ENCODE data around the gene PSMB10. TPM values are rescaled to one million over a fixed set of nuclear protein-coding genes. Genes with fewer than 3 reads are reported as not detected.
A peak's percentile ranks its signal among the peaks of the same experiment; 100 is the strongest.
"Not testable (repeated sequence)": the region's sequence is repeated elsewhere in the genome, so short reads cannot be mapped to it uniquely, and the experiment has no call there.

Gene PSMB10
- total RNA-seq: 68.8 TPM

DNA sequence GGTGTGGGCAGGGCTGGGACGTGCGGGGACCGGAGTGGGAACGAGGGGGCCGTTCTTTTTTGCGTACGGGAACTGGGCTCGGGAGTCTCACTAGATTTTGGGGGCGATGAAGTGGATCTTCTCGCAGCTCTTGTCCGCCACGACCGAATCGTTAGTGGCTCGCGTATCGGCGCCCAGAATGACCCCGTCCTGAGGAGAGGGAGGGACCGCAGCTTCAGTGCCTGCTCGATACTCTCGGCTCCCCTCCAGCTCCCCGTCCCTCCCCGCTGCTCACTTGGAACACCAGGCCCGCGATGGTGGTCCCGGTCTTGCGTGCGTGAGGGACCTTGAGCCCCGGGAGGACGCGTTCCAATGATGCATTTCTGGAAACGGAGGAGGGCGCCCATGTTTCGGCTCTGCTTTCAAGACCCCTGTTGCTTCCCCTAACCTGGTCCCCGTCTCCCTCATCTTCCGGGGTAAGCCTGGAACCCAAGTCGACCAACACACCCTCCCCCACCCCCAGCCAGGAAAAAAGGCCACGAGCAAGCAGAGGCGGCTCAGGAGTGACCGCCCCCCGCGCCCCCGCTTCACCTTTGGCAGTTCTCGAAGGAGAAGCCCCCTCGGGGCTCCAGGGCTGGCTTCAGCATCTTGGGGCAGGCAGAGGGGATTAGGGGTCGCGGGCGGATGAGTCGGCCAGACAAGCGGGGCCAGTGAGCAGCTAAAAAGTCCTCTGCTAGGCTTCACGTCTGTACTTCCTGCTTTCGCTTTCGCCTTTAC is at the start of gene PSMB10:
Gene PSMB10 (minus strand): TSS at position 727 of the 756 bp plus-strand sequence. CDS start 101 bp downstream, at position 626.
- DNase-seq (ENCODE audit: low spot score): no peak

DNA sequence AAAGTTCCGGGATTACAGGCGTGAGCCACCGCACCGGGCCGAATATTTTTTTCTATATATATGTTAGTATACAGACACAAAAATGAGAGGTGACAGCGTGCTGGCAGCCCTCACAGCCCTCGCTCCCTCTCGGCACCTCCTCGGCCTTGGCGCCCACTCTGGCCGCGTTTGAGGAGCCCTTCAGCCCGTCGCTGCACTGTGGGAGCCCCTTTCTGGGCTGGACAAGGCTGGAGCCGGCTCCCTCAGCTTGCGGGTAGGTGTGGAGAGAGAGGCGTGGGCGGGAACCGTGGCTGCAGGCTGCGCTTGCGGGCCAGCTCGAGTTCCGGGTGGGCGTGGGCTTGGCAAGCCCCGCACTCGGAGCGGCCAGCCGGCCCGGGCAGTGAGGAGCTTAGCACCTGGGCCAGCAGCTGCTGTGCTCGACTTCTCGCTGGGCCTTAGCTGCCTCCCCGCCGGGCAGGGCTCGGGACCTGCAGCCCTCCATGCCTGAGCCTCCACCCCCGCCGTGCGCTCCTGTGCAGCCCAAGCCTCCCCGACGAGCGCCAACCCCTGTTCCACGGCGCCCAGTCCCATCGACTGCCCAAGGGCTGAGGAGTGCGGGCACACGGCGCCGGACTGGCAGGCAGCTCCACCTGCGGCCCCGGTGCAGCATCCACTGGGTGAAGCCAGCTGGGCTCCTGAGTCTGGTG is 45.5 kb upstream of the PSMB10 start:
- no peak for DNase-seq (ENCODE audit: low spot score)

DNA sequence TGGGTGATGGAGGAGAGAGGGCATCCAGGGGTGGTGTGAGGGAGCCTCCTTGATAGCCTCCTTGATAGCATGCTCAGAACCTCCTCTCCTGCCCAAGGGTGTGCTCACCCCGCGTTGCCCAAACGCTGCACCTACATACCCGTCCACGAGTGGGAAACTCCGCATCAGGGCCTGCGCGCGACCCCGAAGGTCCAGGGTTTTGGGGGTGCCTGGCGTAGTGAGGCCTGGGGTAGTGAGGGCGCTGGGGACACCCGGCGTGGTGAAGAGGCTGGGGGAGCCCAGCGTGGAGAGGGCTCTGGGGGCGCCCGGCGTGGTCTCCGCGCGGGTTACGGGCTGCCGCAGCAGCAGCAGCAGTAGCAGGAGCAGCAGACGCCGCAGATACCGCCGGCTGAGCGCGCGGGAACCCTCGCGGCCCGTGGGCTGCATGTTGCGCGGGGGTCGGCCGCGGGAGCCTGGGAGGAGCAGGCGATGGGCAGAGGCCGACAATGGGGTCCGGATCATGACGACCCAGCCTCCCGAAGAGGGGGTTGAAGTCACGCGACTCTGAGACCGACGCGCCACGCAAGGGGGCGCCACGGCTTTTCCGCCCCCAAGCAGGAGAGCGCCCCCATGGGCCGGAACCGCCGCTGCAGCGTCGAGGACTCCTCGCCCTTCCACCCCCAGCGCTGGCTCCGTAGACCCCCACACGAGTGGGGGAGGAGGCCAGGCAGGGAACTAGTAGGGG is 43.5 kb upstream of the PSMB10 start, which contains the start of gene DPEP3:
Gene DPEP3 (minus strand): TSS at position 545 of the 724 bp plus-strand sequence. CDS start 119 bp downstream, at position 426.
- no peak for DNase-seq (ENCODE audit: low spot score)

DNA sequence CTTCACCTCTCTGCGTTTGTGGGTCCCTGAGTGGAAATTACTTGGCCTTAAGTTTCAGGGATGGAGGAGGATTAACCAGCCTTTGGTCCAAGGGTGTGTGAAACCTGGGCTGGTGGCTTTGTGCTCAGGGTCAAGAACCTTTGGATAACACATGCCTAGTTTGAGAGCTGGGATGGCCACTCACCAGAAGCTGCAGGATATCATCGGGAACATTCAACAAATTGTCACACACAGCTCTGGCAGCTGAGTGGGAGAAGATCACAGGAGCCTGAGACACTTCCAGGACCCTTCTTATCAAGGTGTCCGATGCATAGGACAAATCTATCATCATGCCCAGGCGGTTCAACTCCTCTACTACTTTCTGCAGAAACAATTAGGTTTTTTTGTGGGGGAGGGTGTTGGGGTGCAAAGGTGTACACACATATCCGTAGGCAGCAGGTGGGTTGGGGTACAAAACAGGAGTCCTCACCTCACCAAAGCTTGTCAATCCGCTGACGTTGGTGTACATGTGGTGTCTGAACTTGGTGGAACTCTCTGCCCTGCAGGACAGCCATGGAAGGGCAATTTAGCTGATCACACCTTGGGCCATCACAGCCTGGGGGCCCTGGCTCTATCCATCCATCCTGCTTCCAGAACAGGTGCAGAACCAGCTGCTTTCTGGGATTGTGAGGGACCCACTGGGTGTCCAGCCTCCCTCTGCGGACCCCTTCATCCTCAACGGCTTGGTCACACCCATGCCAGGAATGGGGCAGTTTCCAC is 41.0 kb upstream of the PSMB10 start:
- DNase-seq (ENCODE audit: low spot score): no peak

DNA sequence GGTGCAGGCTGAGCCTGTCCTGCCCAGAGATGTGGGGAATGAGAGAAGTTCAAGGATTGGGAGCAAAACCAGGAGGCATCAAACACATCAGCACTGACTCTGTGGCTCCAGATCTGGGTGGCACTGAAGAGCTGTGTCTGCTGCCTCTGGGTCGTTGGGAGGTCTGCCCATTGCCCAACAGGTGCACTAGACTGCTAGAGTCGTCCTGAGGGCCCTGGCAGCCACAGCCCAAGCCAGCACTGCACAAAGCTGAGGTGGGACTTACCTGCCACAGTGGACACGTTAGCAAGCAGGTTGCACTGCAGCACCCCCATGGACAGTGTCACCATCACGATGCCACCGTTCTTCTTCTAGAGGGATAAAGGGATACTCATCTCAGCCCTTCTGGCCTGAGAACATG is 40.4 kb upstream of the PSMB10 start:
- DNase-seq (ENCODE audit: low spot score): no peak

DNA sequence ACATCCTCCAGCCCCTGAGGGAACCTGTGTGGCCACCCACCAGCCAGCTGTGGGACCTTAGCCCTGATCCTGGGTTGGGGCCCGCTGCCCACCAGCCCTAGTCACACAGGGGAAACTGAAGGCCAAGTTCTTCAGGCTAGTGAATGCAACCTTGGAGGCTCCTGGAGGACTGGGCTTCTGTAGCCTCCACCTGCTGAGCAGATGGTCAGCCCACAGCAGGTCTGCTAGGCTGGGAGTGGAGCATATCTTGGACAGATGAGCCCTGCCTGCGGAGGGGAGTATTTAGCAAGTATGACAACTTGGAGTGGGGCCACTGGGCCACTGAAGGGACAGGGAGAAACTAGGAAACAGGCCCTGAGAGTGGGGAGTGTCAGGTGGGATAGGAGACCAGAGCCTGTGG is 39.6 kb upstream of the PSMB10 start:
- DNase-seq (ENCODE audit: low spot score): no peak

DNA sequence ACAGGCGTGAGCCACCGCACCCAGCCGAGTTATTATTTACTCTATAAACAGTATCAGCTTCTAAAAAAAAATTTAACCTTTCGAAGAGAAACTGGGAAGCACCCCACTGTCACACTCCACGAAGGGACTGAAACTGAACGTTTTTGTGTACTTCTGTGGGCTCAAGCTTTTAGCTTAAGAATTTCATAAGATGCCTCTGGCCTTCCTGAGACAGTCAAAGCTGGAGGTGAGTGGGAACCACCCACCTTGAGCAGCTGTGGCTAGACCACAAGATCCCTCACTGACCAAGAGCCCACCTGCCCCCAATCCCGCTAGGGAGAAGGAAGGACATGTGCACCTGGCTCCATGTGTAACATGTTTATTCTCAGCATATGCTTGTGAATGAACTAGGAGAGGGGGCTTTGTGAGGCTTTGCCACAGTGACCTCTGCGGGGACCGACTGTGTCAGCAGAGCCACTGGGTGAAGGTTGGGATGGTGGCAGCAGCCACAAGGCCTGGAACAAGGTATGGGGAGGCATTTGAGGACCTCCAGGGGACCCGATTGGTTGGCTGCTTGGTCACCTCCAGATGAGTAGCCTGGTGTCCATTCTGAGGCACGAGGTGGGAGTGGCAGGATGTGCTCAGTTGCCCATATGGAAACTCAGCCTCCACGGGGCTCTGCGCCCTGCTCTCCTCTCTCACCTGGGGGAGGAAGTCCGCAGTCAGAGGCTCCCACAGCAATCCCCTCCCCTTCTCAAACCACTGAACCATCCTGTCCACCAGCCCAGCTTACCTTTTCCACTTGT is 38.9 kb upstream of the PSMB10 start:
- DNase-seq (ENCODE audit: low spot score): no peak

DNA sequence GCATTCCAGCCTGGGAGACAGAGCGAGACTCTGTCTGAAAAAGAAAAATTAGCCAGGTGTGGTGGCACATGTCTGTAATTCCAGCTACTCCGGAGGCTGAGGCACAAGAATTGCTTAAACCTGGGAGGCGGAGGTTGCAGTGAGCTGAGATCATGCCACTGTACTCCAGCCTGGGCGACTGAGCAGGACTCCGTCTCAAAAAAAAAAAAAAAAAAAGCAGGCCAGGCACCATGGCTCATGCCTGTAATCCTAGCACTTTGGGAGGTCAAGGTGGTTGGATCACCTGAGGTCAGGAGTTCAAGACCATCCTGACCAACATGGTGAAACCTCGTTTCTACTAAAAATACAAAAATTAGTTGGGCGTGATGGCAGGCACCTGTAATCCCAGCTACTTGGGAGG is 35.6 kb upstream of the PSMB10 start:
- DNase-seq (ENCODE audit: low spot score): not testable (repeated sequence)

DNA sequence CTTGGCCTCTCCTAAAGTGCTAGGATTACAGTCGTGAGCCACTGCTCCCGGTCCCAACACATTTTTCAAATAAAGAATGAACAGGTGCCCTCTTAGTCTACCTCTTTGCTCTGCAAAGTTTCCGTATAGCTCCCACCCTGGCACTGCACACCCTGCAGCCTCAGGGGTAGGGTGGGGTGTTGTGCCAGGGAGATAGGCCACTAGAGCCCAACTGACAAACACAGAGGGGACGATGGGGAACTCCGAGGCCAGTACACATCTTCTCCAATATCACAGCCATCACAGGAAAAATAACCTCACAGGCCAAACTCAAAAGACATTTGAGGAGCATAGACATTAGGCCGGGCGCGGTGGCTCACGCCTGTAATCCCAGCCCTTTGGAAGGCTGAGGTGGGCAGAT is 34.5 kb upstream of the PSMB10 start:
- no peak for DNase-seq (ENCODE audit: low spot score)

DNA sequence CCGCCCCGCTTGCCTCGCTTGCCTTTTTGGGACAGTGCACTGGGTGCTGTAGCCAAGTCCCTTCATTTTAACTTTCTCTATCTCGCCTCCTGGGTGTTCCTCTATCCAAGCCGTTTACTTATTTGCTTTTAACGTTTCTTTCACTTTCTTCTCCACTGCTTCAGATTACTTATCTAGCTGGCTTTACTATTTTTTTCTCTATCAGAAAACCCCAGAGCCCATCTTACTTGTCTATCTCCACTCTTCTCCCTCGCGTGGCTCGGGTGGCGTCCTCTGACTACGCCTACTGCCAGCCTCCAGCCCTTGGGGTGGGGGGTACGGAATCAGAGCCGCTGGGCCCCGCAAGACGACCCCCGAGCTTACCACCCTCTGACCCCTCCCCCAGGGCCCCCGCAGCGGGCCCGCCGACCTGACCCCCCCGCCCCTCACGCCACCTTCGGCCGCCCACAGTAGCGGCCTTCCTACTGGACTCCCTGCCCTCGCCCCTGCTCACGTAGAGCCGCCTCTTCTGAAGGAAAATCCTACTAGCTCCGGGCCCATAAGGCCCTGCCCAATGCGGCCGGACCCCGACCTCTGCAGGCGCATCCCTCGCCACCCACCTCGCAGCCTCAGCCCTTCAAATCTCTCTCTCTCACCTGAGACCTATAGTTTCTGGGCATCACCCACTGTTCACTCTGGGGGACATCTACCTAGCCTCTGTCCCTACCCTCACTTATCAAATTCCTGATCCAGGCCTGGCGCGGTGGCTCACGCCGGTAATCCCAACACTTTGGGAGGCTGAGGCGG is 32.8 kb upstream of the PSMB10 start:
- no peak for DNase-seq (ENCODE audit: low spot score)

DNA sequence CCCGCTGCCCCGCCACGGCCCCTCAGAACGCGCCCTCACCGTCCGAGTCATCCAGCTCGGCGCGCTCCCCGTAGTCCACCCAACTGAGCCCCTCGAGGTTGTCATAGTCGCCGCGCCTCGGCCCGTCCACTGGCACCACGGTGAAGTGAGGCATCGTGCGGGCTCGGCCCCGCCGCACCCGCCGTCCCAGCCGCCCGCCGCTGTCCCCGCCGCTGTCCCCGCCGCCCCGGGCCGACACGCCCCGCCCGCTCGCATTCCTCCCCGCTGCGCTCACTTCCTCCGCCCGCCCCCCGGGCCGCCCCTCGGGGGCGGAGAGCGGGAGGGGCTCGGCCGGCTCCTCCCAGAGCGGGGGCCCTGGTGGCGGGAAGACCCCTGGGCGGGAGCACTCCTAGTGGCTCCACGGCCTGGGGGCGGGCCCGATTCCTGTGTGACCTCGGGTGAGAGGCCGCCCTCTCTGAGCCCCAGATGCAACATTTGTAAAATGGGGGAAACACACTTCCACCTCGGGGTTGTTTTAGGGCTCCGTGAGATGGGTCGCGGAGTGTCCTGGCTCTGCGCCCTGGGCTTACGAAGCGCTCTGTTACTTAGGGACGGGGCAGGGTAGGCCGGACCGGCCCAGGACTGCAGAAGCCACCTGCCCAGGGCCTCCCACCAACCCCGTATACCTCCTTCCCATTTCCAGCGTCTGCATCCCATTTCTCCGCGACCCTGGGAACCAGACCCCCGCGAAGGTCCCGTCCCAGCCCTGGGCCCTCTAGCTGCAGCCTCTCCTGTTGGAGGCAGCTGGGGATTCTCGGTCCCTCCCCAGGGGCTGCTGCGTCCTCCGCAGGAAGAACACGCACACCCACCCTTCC is 32.0 kb upstream of the PSMB10 start, which contains the start of gene SLC12A4:
Gene SLC12A4 (minus strand): TSS at position 238 of the 854 bp plus-strand sequence. CDS start 84 bp downstream, at position 154.
- peak; percentile 71 for DNase-seq (ENCODE audit: low spot score)

DNA sequence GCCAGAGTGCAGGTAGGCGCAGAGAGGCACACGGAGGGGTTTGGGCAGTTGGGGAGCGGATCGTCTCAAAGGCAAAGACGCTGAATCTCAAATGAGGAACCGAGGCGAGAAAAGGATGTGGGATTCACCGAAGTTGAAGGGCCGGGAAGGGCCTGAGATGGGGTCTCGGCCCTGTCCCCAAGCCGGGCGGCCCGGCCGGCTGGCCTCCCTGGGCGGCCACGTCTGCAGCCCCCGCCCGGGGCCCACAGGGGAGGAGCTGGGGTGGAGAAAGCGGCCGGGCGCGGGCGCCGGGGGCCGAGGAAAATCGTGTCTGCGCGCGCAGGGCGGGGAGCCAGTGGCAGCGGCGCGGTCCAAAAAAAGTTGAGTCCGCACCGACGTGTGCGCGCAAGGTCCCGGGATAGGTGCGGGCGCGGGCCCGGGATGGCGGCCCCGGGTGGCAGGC is 31.3 kb upstream of the PSMB10 start:
- DNase-seq (ENCODE audit: low spot score): no peak

DNA sequence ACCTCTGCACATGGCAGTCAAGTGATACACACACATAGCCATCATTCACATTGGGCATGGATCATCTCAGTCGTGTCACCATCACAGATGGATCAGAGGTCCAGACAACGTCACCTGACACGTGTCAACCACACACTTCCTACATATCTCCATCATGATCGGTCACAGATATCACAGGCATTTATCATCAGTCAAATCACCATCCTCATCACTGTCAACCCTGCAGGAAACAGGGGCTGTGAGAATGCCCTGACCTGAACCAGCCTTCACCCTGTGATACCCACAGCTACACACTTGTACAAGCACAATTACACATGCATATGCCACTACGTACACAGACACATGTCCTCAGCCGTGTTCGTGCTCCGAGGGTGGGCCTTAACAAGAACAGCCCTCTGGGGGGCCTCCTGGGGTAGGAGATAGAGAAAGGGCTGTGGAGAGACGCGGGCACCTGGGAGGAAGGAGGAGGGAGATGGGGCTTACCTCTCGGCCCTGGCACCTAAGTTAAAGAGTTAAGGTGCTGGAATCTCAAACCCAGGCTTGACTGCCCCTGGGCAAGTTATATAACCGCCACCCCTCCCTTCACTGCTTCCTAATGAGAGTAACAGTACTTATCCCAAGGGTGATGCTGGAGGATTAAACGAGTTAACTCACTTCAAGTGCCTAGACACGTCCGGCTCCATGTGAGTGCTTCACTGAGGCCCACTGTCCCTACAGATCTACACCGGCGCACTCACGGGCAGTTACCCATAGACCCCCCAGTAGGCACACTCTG is 30.7 kb upstream of the PSMB10 start:
- no peak for DNase-seq (ENCODE audit: low spot score)

DNA sequence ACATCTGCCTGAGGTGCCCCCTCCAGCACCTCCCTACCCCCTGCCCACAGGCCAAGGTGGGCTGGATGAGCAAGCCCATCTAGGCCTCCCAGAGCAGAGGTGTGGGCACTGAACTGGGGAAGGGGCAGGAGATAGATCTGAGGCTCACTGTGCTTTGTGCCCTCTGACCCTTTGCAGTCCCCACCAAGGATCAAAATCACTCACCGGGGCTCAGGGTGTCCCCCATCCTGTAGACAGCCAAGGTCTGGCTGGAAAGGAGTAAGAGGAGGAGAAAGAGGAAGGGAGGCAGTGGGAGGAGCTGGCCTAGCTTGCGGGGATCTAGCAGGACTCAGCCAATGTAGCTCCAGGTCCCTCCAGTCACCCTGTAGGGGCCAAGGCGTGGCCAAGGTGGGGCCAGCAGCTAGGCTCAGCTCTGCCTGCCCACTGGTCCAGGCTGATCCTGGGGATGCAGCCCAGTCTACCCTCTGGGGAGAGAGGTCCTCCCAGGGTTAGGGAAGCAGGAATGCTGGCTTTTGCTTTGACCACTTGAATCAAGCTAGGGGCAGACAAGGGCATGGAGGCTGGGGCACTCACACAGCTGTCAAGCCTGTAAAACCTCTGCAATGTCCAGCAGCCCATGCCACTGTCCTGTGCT is 30.0 kb upstream of the PSMB10 start:
- DNase-seq (ENCODE audit: low spot score): no peak

DNA sequence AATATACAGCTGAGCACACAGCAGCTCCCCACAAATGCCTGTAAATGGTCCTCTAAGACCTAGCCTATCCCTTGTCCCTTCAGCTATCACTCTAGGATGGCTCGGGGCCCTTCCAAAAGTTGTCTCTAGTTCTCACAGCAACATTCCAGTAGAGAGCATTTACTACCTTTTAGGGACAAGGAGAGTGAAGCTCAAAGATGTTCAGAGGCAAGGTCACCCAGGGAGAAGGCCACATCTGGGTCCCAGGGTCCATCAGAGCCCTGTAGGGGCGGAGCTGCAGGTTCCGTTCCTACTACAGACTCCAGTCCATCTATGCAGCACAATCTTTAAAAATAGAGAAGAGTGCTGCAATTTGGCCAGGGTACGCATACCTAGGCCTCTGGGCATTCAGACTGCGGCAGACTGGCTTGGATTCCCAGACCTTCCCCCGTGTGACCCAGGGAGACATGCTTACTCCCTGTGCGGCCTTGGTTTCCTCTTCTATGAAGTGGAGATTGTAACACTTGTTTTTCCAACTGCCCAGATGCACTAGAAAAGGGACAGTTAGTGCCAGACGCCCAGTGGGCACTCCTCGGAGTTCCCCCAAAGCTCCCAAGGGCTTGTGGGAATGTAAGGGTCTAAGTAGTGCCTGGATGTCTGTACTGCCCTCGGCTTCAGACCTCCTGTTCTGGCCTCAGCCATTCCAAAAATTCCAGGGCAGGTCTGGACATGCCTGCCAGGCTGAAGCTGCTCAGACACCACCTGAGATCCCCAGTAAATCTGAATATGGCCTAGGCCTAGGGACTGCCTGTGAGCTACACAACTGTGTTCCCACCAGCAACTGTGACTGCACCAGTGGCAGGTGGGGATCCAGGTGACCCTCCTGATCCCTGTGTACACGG is 29.3 kb upstream of the PSMB10 start:
- no peak for DNase-seq (ENCODE audit: low spot score)

DNA sequence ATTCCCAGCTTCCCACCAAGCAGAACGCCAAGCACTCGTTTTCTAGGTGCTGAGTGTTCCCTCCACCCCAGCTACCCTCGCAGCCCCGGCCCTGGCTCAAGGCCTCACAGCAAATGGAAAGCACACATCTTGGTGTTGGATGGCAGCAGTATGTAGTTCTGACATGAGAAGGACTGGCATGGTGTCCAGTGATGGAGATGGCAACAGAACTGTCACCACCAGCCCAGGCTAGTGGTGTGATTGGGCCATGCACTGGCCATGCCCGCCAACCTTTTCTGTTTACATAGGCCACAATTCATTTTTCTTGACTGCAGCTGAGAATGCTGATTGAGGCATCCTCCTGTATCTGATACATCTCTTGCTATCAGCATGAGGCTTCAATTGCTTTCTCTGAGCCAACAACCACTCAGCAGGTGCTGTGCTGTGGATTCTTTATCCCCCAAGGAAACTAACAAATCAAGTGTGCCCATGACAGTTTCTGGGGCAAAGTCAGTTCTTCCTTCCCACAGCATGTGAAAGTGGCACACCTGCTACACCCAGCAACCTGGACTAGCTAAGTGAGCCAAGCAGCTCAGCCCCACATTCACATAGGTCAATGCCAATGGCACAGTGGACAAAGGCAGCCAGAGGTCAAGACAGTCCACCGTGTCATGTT is 28.0 kb upstream of the PSMB10 start:
- no peak for DNase-seq (ENCODE audit: low spot score)
